Esophagus squamous epithelium (tissue), 4 donors: ENCODE results near the gene BCAT1.

Experiments used
- CTCF ChIP-seq, 6 experiments: fragments of 450-650 bp in 4 of 6; fragments of 200-600 bp in 2 of 6; sonication (generic) in 2 of 6; IDR thresholded peaks; one replicate each; pipeline ENCODE4 v1.5.1; 2016 to 2019; ENCODE audit warnings: antibody characterized with exemption in 6 of 6, mild to moderate bottlenecking in 4 of 6, moderate library complexity in 4 of 6
- POLR2A ChIP-seq, 4 donors: fragments of 450-650 bp; IDR thresholded peaks; one replicate each; pipeline ENCODE4 v1.6.1; 2017; ENCODE audit warnings: antibody characterized with exemption in 4 of 4, mild to moderate bottlenecking in 4 of 4, moderate library complexity in 3 of 4

GRCh38 chr12:24933694-24934407 is 15.1 kb downstream of the BCAT1 start:
- no peak for TF ChIP-seq CTCF (IDR thresholded peaks at IDR 0.05)
- no peak for TF ChIP-seq POLR2A (IDR thresholded peaks at IDR 0.05)
